Upper lobe of right lung (tissue), 1 donor: ENCODE data around the gene CHD2. TPM values are rescaled to one million over a fixed set of nuclear protein-coding genes. Genes with fewer than 3 reads are reported as not detected.
A peak's percentile ranks its signal among the peaks of the same experiment; 100 is the strongest.

Experiments
- ATAC-seq: fragments of 200-7000 bp; cut with Tn5 transposase; one replicate; pipeline ENCODE4 v1.9.1; 2020; ENCODE audit warnings: mild to moderate bottlenecking, moderate library complexity
- DNase-seq: peaks from one replicate; pipeline ENCODE4 v3.0.0-alpha.2; 2020
- H3K27ac ChIP-seq: fragments of 200-600 bp; one replicate; pipeline ENCODE4 v1.8.0; 2022
- H3K27me3 ChIP-seq: fragments of 200-600 bp; one replicate; pipeline ENCODE4 v1.8.0; 2022; ENCODE audit warnings: mild to moderate bottlenecking
- H3K36me3 ChIP-seq: fragments of 200-600 bp; one replicate; pipeline ENCODE4 v1.8.0; 2022
- H3K4me1 ChIP-seq: fragments of 200-600 bp; one replicate; pipeline ENCODE4 v1.8.0; 2022
- H3K4me3 ChIP-seq: fragments of 200-600 bp; one replicate; pipeline ENCODE4 v1.8.0; 2022; ENCODE audit warnings: mild to moderate bottlenecking
- H3K9me3 ChIP-seq: fragments of 200-600 bp; one replicate; pipeline ENCODE4 v1.8.0; 2022
- CTCF ChIP-seq: fragments of 200-600 bp; IDR thresholded peaks from one replicate; pipeline ENCODE4 v1.8.0; 2022; ENCODE audit warnings: antibody characterized with exemption
- intact Hi-C: fragments of 100-400 bp; cut with DNase I; formaldehyde crosslinking; loops from one replicate; pipeline ENCODE4 v1.11.0; 2022
- long read RNA-seq: library from polyadenylated mRNA; unstranded; transcript quantifications from one replicate; pipeline ENCODE4 v2.0.0, GENCODE V29; 2021
- total RNA-seq: library from RNA; stranded (reverse); fragmentation: NEBNext Ultra II Directional; extraction: Animal tissue kit (Norgen Biotek cat#: 25700); gene quantifications from one replicate; pipeline ENCODE4 v1.2.1, GENCODE V29; 2021
- donor health status: DM: no; HTN: yes; CAD: no; lungs with severe emphysema.

Gene CHD2
- total RNA-seq, result 161 TPM
- long read RNA-seq, partial matches to known transcripts, result 9 of 27 reads
- long read RNA-seq, other reads (novel, unspliced or antisense), result 16 of 27 reads

DNA sequence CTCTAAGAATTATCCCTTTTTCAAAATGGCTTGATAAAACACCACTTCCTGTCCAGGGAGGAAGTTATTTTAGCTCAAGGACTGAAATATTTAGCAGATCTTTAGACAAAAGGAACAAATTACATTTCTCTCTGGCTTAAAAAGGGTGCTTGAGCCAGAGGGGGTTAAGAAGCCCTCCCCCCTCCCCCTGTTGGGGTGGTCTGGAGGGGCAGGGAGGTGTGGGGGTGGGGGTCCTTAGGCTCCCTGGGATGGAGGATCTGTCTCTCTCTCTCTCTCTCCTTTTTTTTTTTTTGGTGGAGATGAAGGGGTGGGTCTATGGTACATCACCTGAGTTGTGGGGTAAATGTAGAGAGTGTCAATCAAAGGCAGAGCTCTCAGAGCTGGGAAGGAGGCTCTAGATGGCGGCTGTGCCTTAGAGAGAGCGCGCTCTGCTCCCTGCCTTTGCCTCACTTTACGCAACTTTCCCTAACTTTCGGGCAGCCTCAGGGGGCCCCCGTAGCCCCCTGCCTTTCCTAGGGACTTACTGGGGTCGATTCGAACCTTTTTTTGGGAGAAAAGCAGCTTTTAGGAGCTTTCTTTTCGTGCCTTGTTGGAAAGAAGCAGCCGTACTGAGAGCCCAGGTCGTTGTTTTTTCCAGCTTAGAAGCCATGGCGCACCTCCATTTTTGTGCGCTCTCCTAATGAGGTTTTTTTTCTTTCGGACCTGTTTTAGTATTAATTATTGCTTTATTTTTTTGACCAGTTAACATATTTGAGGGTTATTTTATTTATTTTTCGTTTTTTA is at the start of gene CHD2:
Gene CHD2, plus strand, starts transcription at position 377 of the 783 bp plus-strand sequence. CDS start 914 bp downstream, outside the sequence.
- Histone ChIP-seq H3K9me3 (no peaks in the 10 kb centered on the region), H3K4me1 (peaks cover 29% of the 10 kb centered on the region), H3K4me3 (peak within 1 kb of the TSS; percentile 67), H3K27me3 (no peaks in the 10 kb centered on the region), H3K27ac (peak within 1 kb of the TSS; percentile 99), H3K36me3 (peaks cover 32% of the 10 kb centered on the region)
- DNase-seq, result peak; percentile 75
- intact Hi-C loops, result no loop called here
- peak; percentile 75 for ATAC-seq
- TF ChIP-seq CTCF, result no peak

- Histone ChIP-seq H3K27ac (no peak overlapping the region), H3K9me3 (no peaks in the 10 kb centered on the region), H3K36me3 (no peaks in the 10 kb centered on the region), H3K4me1 (peaks cover 6% of the 10 kb centered on the region), H3K27me3 (no peaks in the 10 kb centered on the region), H3K4me3 (no peak overlapping the region)
- intact Hi-C loops, result no loop called here
- no peak for DNase-seq
- ATAC-seq, result no peak
- TF ChIP-seq CTCF, result no peak
Observed at GRCh38 chr15:92853222-92853621, 46.9 kb upstream of the CHD2 start.

DNA sequence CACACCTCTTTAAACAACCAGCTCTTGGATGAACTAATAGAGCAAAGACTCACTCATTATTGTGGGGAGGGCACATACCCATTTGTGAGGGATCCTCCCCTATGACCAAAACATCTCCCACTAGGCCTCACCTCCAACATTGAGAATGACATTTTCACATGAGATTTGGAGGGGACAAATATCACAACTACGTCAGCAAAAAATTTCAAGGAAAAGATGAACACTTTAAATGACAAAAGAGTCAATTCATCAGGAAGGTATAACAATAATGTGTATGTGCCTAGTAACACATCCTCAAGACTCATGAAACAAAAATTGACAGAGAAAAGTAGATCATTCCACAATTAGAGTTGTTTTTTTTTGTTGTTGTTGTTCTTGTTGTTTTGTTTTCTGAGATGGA is 38.4 kb upstream of the CHD2 start:
- intact Hi-C loops, result no loop called here

GRCh38 chr15:92864127-92864814 is 35.9 kb upstream of the CHD2 start:
- H3K9me3 ChIP-seq, result no peaks in the 10 kb centered on the region

More for the DNA sequence above, 38.4 kb upstream of the CHD2 start:
- no peaks in the 10 kb centered on the region for H3K27me3 ChIP-seq
- ATAC-seq, result no peak
- no peak overlapping the region for H3K27ac ChIP-seq
- TF ChIP-seq CTCF, result no peak
- no peaks in the 10 kb centered on the region for H3K9me3 ChIP-seq
- H3K4me1 ChIP-seq, result no peaks in the 10 kb centered on the region
- no peaks in the 10 kb centered on the region for H3K36me3 ChIP-seq
- no peak for DNase-seq
- no peak overlapping the region for H3K4me3 ChIP-seq

More at GRCh38 chr15:92864127-92864814, 35.9 kb upstream of the CHD2 start:
- TF ChIP-seq CTCF, result no peak
- ATAC-seq (no peak), DNase-seq (no peak)
- H3K27ac ChIP-seq, result no peak overlapping the region
- peaks cover 7% of the 10 kb centered on the region for H3K4me1 ChIP-seq
- H3K36me3 ChIP-seq, result no peaks in the 10 kb centered on the region
- no peaks in the 10 kb centered on the region for H3K27me3 ChIP-seq
- intact Hi-C loops, result no loop called here
- no peak overlapping the region for H3K4me3 ChIP-seq
